Calu3 (cell line): Measurements from ENCODE around the gene COP1. TPM values are rescaled to one million over a fixed set of nuclear protein-coding genes. Genes with fewer than 3 reads are reported as not detected.

Experiments
- BruUV-seq: library from RNA; stranded (reverse); fragments of 400-500 nt; replicated peaks from 2 replicates; lab custom pipeline; 2021; lab: Mats Ljungman, UMichigan
- CTCF ChIA-PET: fragments of 300-600 bp; sonication (Branson Sonifier 250); formaldehyde crosslinking; loops from one replicate; lab custom pipeline; 2022; ENCODE audit warnings: antibody characterized with exemption; lab: Charles Lee
- DNase-seq: peaks from one replicate; pipeline ENCODE4 v3.0.0; 2022
- H3K27ac Mint-ChIP-seq: one replicate; pipeline ENCODE4 v1.8.0; 2022; ENCODE audit warnings: mixed read lengths; ENCODE audit not compliant: unreplicated experiment
- H3K27me3 Mint-ChIP-seq: one replicate; pipeline ENCODE4 v1.8.0; 2022; ENCODE audit warnings: mixed read lengths; ENCODE audit not compliant: unreplicated experiment
- H3K36me3 Mint-ChIP-seq: one replicate; pipeline ENCODE4 v1.8.0; 2022; ENCODE audit warnings: mild to moderate bottlenecking, moderate library complexity, mixed read lengths; ENCODE audit not compliant: insufficient read depth, unreplicated experiment
- H3K4me1 Mint-ChIP-seq: one replicate; pipeline ENCODE4 v1.8.0; 2022; ENCODE audit warnings: mild to moderate bottlenecking, low read depth, mixed read lengths; ENCODE audit not compliant: unreplicated experiment
- H3K4me3 Mint-ChIP-seq: one replicate; pipeline ENCODE4 v1.8.0; 2022; ENCODE audit warnings: mild to moderate bottlenecking, low read depth, moderate library complexity, mixed read lengths; ENCODE audit not compliant: unreplicated experiment
- H3K9me3 Mint-ChIP-seq: one replicate; pipeline ENCODE4 v1.8.0; 2022; ENCODE audit warnings: low read depth, mixed read lengths; ENCODE audit not compliant: unreplicated experiment
- intact Hi-C: fragments of 100-400 bp; cut with micrococcal nuclease; formaldehyde crosslinking; loops from one replicate; pipeline ENCODE4 v1.10.0; 2022; ENCODE audit not compliant: unreplicated experiment
- total RNA-seq: library from RNA; stranded (reverse); gene quantifications from 2 replicates; pipeline ENCODE4 v1.2.3, GENCODE V29; 2022
- TF ChIP-seq, protein P1 (sequence below): fragments of 200-600 bp; IDR thresholded peaks from one replicate; pipeline ENCODE4 v1.8.0; 2022; ENCODE audit warnings: antibody characterized with exemption; ENCODE audit not compliant: unreplicated experiment

Gene COP1
- total RNA-seq, 1 experiment from 2014 or later: 45.5 TPM

- Mint-ChIP-seq H3K4me1 (peaks cover 58% of the 10 kb centered on the region), H3K27ac (no peak overlapping the region), H3K36me3 (no peaks in the 10 kb centered on the region), H3K27me3 (no peaks in the 10 kb centered on the region), H3K9me3 (peaks cover 2% of the 10 kb centered on the region), H3K4me3 (no peak overlapping the region)
- TF ChIP-seq, protein P1, sequence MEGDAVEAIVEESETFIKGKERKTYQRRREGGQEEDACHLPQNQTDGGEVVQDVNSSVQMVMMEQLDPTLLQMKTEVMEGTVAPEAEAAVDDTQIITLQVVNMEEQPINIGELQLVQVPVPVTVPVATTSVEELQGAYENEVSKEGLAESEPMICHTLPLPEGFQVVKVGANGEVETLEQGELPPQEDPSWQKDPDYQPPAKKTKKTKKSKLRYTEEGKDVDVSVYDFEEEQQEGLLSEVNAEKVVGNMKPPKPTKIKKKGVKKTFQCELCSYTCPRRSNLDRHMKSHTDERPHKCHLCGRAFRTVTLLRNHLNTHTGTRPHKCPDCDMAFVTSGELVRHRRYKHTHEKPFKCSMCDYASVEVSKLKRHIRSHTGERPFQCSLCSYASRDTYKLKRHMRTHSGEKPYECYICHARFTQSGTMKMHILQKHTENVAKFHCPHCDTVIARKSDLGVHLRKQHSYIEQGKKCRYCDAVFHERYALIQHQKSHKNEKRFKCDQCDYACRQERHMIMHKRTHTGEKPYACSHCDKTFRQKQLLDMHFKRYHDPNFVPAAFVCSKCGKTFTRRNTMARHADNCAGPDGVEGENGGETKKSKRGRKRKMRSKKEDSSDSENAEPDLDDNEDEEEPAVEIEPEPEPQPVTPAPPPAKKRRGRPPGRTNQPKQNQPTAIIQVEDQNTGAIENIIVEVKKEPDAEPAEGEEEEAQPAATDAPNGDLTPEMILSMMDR: no peak
- intact Hi-C loops: loop anchor here (5.0 kb wide), 1 partner anchor 44 kb away; no protein-coding TSS in a partner anchor
- CTCF ChIA-PET: interaction anchor here (0.6 kb wide), 1 partner anchor 11 kb away, joined by 4 read pairs; no protein-coding TSS in a partner anchor
- no TSS peak for BruUV-seq
- no peak for DNase-seq
These were observed 10.4 kb downstream of the COP1 start for GRCh38 chr1:176196728-176197127.

- TF ChIP-seq, protein P1: no peak
- no peak overlapping the region for H3K4me3 Mint-ChIP-seq
- no peak overlapping the region for H3K27ac Mint-ChIP-seq
- no TSS peak for BruUV-seq
- intact Hi-C loops: loop anchor here (5.0 kb wide), 1 partner anchor 43 kb away; no protein-coding TSS in a partner anchor
- no peaks in the 10 kb centered on the region for H3K36me3 Mint-ChIP-seq
- CTCF ChIA-PET: interaction anchor here (0.6 kb wide), 2 partner anchors 16 to 775 kb away, joined by 3 read pairs; no protein-coding TSS in a partner anchor
- peaks cover 61% of the 10 kb centered on the region for H3K4me1 Mint-ChIP-seq
- DNase-seq: no peak
- H3K27me3 Mint-ChIP-seq: no peaks in the 10 kb centered on the region
- H3K9me3 Mint-ChIP-seq: peaks cover 2% of the 10 kb centered on the region
These were observed 11.5 kb downstream of the COP1 start for GRCh38 chr1:176195547-176195946.

GRCh38 chr1:176193663-176194062, 13.4 kb downstream of the COP1 start:
- intact Hi-C loops: no loop called here
- no TSS peak for BruUV-seq
- H3K27ac Mint-ChIP-seq: no peak overlapping the region
- TF ChIP-seq, protein P1: no peak
- peaks cover 49% of the 10 kb centered on the region for H3K4me1 Mint-ChIP-seq
- DNase-seq: no peak
- H3K9me3 Mint-ChIP-seq: peaks cover 2% of the 10 kb centered on the region
- no peaks in the 10 kb centered on the region for H3K36me3 Mint-ChIP-seq
- CTCF ChIA-PET: no interaction called here
- no peaks in the 10 kb centered on the region for H3K27me3 Mint-ChIP-seq
- no peak overlapping the region for H3K4me3 Mint-ChIP-seq

- DNase-seq: no peak
- H3K9me3 Mint-ChIP-seq: peaks cover 2% of the 10 kb centered on the region
- no peak overlapping the region for H3K27ac Mint-ChIP-seq
- peaks cover 49% of the 10 kb centered on the region for H3K4me1 Mint-ChIP-seq
- CTCF ChIA-PET: interaction anchor here (0.6 to 1.0 kb wide), 2 partner anchors 15 to 286 kb away, joined by 5 to 7 read pairs; no protein-coding TSS in a partner anchor
- no peaks in the 10 kb centered on the region for H3K36me3 Mint-ChIP-seq
- BruUV-seq: no TSS peak
- TF ChIP-seq, protein P1: no peak
- intact Hi-C loops: no loop called here
- H3K4me3 Mint-ChIP-seq: no peak overlapping the region
- no peaks in the 10 kb centered on the region for H3K27me3 Mint-ChIP-seq
These were observed 14.1 kb downstream of the COP1 start for GRCh38 chr1:176193023-176193422.
